HL-60/S4 treated with phorbol 12-myristate 13-acetate at 8.2 ng/mL for 4 days and 3 days (cell line): ENCODE data around the gene MUC6.

ENCODE experiments used
- in situ Hi-C: fragments of 300-500 bp; cut with MboI; formaldehyde crosslinking; loops from 2 replicates; pipeline ENCODE4 v1.15.0; 2022; ENCODE audit warnings: low sequenced_read_pairs

MUC6 gene

DNA sequence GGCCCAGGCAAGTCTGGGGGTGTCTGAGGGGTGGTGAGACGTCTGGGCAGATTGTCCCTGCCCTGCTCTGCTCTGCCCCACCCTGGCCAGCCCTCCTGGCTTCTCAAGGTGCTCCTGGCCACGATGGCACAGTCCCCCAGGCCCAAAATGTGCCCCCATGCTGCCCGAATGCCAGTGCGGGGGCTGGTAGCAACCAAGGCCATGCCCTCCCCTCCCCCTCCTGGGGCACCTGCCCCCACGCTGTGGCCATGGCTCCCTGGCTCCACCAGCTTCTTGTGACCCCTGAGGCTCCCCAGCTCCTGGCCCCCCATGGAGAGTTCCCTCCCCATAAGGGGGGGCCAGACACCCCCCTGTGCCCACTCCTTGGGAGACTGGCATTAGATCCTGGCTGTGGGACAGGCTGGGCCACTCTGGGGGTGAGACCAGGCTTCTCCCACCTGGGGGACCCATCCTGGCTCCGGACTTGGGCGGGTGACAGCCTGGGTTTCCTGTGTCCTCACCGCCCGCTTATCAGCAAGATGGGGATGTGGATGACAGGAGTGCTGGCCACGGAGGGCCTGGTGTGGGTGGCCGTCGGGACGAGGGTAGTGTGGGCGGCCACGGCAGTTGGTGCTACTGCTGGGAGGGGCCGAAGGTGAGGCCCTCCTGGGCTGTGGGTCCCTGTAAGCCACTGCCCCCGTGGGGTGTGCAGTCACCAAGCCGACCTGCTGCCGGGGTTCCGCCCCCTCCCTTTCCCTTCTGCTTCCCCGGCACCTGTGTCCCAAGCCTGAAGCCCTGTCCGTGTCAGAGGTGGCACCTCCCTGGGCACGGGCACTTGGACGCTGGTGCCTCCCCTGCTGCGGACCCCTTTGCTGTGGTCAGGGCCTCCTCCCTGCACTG is 15.9 kb upstream of the MUC6 start:
- in situ Hi-C loops: no loop called here

DNA sequence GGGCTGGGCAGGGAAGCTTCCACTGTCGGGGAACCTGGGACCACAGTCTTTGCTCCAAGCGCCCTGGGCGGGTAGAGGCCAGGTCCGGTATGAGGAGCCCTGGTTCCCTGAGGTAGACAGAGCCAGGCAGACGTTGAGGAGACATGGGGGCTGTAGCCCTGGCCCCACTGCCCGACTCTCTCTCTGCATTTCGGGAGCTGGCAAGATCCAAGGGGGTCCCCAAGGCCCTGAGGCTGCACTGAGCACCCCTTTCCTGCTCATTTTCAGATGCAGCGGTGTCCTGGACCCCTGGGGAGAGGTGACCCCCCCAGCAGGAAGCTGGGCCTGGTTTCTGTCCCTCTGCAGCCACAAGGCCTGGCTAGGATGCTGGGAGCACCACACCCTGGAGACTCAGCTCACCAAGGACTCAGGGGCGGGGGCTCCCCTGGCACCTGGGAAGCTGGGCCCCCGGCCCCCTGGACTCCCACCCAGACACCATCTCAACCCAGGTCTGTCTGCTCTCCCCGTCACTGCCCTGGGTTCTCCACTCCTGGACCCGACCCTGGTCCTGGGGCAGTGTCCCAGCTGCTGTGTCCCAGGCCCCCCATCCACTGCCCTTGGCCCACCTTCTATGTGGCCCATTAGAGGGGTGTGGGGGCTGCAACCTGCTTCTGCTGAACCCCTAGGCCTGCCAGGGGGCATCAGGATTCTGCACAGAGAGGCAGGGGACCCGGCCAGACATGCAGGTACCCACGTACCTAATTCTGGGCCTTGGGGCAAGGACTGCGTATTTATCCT is 15.0 kb upstream of the MUC6 start:
- in situ Hi-C loops: no loop called here

DNA sequence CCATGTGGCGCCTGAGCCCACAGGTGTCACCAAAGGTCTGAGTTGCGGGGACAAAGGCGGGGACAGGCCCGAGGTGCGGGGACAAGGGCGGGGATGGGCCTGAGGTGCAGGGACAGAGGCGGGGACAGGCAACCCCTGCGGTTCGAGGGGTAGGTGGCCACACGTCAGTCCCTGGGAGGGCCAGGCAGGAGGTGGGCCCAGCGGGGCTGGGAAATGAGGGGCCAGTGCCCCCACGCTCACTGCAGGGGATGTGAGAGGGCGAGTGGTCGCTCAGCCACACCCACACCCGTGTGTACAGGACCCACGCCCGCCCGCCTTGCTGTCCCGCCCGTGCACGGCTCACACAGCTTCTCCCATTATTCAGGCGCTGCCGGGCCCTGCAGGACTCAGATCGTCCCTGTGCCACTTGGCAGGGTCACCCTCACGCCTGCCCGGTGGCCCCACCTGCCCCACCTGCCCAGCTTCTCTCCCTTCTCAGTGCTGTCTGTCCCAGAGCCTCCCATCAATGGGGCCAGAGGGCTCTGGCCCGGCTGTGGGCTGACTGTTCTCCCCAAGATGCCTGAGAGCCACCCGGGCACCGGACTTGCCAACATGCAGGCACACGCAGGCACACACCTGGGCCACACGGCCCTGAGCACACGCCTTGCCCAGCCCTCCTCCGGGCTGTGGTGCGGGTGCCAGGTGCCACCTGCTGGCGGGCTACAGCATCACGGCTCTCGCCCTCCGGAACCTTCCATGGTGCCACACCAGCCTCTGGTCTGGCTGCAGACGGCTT is 14.2 kb upstream of the MUC6 start:
- in situ Hi-C loops: no loop called here

DNA sequence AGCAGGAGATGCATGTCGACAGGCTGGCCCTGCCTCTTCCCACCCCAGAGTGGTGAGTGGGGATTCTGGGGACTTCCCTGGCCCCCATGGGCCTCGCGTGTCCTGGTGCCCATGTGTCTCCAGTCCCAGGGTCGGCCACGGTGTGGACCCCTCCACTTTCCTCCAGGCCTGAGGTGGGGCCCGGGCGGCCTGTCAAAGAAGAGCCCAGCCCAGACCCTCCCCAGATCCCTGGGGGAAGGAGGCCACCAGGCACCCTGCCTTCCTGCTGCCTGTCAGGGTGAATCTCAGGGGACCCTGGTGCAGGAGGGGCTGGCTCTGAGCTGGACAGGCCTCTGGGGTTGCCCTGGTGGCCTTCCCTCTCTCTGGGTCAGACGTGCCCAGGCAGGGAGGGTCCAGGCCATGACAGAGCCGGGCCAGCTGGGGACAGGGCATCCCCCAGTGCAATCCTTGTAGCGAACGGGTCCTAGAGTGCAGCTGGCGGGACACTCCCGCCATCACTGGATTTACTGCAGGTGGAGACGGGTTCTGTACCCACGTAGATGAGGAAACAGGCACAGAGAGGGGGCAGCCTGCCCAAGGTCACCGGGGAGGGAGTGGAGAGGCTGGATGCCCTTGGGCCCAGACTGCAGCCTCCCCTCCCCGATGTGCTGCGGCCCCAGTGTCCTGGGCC is 13.5 kb upstream of the MUC6 start:
- in situ Hi-C loops: no loop called here

DNA sequence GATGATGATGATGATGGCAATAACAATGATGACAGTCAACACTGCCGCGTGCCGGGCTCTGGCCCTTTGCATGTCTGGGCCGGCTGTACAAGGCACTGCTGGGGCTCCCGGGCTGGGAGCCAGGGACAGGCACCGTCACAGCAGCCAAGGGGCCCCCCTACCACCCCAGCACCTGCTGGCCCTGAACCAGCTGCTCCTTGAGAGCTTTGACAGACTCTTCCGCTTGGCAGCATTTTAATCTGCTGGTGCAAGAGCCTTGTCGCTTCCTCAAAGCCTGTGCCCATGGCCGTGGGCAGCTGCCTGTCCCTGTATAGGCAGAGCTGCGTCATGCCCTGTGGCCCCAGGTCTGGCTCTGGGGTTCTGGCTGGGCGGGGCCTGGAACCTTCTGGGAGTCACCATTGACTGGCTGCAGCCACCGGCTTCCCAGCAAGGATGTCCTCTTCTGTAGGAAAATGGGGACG is 12.9 kb upstream of the MUC6 start:
- in situ Hi-C loops: no loop called here

DNA sequence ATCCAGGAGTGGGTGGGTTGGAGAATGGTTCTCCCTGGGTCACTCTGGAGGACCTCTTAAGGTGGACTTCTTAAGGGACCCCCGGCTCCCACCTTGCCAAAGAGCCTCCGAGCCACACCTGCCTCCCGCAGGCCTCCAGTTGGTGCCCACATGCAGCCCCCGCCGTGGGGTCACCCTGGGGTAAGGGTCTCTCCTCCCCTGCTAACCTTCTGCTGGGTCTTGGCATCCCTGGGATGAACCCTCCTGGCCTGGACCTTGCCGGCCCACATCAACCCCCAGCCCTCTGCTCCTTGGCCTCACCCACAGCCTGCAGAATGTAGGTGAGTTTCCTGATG is 12.5 kb upstream of the MUC6 start:
- in situ Hi-C loops: no loop called here

DNA sequence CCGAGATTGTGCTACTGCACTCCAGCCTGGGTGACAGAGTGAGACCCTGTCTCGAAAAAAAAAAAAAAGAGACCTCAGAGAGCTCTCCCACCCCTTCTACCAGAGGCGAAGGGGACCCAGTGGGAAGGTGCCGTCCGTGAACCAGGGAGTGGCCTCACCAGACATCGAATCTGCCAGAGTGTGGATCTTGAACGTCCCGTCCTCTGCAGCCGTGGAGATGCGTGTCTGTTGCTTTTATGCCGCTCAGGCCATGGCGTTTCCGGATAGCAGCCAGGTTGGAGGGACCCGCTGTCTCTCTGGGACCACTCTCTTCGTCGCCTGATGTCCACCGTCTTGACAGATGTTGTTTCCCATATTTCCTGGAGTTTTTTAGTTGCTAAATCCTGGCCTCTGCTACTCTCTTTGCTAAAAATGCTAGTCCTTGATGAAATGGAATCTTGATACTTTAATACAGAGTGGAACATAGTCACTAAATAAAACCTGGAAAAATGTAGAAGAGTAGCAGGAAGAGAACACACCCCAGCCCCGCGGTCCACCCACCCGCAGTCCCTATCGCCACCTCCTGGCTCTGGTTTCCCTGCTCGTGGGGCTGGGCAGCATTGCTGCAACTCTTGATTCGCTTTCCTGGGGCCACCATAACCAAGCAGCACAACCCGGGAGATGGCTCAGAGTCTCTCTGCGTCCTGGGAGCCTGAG is 12.0 kb upstream of the MUC6 start:
- in situ Hi-C loops: no loop called here

DNA sequence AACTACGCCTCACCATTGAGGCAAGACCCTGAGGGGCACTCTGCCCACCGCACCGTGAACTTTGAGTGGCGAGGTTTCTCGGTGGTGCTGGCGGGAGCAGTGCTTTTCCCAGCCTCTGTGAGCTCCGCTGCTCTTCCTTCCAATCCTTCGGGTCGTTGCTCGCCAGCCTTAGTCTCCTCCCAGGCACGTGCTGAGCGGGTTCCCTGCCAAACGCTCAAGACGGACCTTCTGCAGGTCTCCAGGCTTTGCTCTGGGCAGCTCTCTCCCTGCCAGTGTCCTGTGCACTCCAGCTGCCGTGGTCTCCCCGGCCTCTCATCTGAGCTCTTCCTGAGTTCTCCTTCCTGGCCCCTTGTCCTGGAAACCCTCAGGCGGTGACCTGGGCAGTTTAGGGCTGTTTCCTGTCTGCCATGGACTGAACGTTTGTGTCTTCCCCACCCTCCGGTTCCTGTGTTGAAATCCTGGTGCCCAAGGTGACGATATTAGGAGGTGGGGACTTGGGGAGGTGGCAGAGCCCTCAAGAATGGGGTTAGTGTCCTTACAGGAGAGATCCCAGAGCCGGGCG is 11.2 kb upstream of the MUC6 start:
- in situ Hi-C loops: no loop called here

DNA sequence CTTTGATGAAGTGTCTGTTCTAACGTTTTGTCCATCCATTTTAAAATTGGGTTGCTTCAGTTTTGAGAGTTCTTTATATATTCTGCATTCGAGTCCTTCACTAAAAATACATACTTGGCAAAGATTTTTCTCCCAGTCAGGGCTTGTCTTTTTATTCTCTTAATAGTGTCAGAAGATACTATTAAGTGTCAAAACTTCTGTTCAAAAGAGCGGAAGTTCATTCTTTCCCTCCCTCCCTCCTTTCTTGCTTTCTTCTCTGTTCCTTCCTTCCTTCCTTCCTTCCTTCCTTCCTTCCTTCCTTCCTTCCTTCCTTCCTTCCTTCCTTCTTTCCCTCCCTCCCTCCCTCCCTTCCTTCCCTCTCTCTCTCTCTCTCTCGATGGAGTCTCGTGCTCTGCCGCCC is 7.6 kb upstream of the MUC6 start:
- in situ Hi-C loops: no loop called here

DNA sequence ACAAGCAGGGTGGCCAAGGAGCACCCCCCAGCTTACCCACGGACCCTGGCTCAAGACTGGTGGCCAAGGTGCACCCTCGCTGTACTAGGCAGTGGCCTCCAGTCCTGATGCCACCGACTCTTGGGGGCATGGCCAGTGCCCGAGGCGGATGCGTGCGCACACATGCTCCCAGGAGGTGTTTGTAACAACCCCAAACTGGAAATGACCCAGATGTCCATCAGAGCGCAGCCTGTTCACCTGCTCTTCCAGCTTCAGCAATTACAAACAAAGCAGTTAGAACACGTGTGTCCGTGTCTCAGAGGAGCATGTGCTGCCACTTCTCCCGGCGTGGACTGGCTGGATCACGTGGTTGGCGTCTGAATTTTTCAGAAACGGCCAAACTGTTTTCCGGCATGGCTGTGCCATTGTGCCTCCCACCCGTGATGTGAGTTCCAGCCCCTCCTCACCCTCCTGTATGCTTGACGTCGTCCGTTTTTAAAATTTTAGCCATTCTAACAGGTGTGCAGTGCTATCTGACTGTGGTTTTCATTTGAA is 7.1 kb upstream of the MUC6 start:
- in situ Hi-C loops: no loop called here

DNA sequence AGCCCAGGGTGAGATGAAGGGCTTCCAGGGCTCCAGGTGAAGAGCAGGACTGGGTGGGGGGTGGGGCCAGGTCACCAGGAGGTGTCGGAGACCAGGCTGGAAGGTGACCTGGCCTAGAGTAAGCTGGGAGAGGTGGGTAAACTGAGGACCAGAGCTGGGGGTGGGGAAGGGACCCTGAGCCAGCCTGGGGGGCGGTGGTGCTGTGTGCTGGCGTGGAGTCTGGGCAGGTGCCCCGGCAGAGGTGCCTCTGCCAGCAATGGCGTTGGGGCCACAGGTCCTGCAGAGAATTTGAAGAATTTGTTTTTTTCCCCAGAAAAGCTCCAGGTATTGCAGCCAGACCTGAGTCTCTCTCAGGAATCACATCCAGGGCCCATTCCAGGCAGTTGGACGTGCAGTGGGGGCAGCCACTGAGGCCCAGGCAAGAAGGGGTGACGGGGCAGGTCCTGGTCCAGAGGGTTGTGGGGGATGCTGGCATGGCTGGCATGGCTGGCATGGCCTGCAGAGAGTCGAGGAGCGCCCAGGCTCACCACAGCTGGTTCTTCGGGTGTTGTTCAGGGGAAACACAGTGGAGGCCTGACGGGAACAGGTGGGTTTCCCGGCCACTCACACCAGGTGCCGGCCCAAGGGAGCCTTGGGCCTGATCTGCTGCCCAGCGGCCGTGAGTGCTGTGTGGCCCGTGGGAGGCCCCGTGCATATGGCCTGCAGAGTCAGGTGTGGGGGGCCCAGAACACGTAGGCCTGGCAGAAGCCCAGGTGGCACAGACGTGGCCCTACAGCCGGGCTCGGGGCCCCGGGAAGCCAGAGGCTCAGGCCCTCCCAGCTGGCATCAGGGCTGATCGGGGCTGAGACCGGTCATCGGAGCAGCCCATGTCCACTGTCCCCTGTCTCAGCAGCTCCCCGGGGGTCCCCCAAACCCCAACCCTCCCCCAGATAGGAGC is 6.4 kb upstream of the MUC6 start:
- in situ Hi-C loops: no loop called here

DNA sequence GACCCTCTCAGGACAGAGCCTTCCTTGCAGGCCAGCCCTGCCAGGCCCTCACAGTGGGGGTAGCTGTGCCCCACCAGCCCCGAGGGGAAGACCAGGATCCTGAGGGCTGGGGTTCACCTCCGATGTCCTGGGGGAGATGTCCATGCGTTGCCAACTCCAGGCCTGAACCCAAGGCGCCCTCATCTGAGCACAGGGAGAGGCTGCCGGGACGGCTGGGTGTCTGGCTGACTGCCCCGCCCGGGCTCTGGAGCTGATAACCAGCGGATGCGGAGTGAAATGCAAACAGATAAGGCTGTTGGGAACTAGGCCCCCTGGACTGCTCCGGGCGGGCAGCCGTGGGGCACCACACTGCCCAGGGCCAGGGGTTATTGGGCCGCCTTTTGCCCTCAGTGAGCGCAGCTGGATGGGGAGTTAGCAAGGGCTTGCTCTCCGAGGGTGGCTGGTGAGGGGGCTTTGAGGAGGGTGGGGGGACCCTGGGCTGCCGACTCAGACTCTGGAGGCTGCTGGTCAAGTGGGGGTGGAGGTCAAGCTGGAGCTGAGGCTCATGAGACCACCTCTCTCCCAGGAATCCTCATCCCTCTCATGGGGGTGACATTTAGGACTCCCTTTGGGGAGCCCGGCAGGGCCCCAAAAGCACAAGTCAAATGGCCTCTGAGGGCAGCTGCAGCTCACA is 5.6 kb upstream of the MUC6 start:
- in situ Hi-C loops: no loop called here

DNA sequence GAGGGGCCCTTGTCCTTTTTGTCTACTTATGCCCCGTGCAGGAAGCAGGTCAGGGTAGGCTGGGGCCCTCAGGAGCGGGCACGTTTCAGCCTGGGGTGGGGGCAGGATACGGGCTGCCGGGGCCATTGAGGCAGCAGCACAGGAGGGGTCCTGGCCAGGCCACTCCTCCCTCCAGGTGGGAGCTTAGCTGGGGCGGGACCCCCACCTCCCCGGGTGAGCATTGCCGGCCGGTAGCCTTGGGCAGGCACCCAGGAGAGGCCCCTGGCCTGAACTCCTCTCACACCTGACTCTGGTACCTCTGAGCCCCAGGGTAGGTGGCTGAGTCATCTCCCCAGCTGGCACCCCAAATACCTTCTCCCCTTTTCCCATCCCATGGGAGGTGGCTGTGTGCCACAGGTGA is 5.0 kb upstream of the MUC6 start:
- in situ Hi-C loops: no loop called here

DNA sequence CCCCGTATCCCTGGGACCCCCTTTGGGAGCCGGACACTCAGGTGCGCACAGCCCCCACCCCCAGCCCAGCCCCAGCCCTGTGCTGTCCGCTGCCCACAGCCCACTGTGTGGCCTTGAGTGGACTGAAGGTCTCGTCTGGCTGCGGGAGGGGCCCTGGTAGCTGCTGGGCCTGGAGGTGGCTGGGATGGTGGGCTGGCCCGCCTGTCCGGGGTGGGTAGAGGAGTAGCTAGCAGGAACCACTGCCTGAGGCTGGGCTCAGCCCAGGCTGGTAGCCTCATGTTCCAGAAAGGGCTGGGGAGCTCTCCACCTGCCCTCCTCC is 4.6 kb upstream of the MUC6 start:
- in situ Hi-C loops: no loop called here

DNA sequence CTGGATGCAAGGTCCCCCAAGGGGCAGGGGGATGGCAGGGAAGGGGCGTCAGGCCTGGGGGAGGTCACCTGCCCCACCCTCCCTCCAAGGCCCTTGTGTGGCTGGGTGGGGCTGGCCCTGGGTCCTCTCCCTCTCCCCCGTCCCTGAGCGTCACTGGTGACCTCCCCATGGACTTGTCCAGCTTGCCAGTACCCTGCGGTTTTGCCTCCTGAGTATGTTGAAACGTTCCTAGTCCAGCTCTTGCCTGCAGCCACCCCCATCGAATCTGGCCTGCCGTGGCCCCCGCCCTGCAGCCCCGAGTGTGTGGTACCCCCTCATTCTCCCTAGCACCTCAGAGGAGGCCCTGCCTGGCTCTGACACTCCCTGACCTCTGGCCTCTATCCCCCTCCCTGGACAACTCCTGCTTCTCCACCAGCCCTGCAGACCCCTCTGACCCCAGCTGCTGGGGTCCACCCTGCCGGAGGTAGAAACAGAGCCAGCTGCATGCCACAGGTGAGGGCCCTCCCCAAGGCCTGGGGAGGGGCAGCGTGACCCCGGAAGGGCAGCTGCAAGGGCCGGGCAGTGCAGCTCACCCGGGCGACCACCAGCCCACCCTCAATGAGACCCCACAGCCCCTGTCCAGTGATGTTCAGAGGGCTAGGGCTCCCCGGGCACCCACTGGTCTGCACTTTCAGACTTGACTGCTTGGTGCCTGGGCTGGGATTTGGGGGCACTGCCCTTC is 4.1 kb upstream of the MUC6 start:
- in situ Hi-C loops: no loop called here

DNA sequence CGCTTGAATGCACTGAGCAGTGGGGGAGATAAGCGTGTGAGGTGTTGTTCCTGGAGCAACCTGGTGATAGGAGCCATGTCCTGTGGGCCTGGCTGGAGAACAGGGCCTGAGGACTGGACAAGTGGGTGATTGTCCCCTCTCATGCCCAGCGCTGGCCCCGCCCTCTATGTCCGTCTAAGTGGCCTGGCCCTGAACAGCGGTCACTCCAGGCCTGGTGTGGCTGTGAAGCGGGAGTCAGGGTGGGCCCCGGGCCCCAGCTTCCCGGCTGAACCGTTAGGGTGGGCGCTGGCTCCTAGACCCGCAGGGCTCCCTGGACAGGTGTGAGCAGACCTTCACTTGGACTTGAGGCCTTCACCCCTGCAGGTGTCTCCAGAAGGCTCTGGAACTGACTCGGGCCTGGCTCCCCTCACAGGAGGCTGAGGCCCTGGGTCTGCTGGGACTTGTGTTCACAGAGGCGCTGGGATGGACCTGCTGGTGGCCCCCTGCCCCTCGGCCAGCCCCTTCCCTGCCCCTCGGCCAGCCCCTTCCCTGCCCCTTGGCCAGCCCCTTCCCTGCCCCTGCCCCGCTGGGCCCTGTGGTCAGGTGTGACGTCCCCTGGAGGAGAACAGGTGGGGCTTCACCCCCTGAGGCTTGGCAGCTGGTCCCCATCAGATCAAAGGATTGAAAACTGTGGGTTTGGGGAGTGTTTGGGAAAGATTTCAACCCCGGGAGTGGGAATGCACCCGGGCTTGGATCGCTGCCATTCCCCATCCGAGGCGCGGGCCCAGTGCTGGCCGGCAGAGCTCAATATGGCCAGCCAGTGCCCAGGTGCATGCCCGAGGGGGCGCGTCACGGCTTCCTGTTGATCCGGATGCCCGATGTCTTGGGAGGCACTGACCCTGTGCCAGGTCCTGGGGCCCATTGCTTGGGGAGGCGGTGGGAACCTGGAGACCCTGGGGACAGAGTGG is 3.2 kb upstream of the MUC6 start:
- in situ Hi-C loops: no loop called here

DNA sequence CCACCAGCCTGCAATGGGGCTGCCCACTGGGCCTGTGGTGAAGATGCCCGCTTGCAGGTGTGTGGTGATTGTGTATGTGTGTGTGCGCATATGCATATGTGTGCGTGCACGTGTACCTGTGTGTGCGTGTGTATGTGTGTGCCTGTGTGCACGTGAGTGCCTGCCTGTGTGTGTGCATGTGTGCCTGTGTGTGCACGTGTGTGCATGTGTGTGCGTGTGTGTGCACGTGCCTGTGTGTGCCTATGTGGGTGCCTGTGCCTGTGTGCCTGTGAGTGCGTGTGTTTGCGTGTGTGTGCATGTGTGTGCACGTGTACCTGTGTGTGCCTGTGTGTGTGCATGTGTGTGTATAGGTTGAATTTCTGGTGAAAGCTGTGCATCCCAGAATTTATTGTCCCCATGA is 2.4 kb upstream of the MUC6 start:
- in situ Hi-C loops: no loop called here
